Stomach (tissue), 4 donors: ENCODE results near the gene TIMM8B.

Source experiments
- CTCF ChIP-seq, 7 experiments: fragments of 450-650 bp in 4 of 7; fragments of 200-600 bp in 3 of 7; sonication (generic) in 3 of 7; IDR thresholded peaks; one replicate each; pipeline ENCODE4 v1.5.1; 2016 to 2019; ENCODE audit warnings: antibody characterized with exemption in 7 of 7, control low read depth in 2 of 7, mild to moderate bottlenecking in 1 of 7
- EP300 ChIP-seq: sonication (generic); formaldehyde crosslinking; IDR thresholded peaks from one replicate; pipeline ENCODE4 v1.6.1; 2017; ENCODE audit warnings: antibody characterized with exemption
- POLR2A ChIP-seq, 4 donors: fragments of 450-650 bp; IDR thresholded peaks; one replicate each; pipeline ENCODE4 v1.6.1; 2016; ENCODE audit warnings: antibody characterized with exemption in 4 of 4, control low read depth in 2 of 4, mild to moderate bottlenecking in 1 of 4, moderate library complexity in 1 of 4

- no peak for TF ChIP-seq CTCF (IDR thresholded peaks at IDR 0.05)
- TF ChIP-seq POLR2A (IDR thresholded peaks at IDR 0.05), result no peak
- no peak for TF ChIP-seq EP300
Observed at GRCh38 chr11:112114460-112114859, 27.9 kb upstream of the TIMM8B start.
